ENCODE results near the gene CFDP1. TPM values are rescaled to one million over a fixed set of nuclear protein-coding genes. Genes with fewer than 3 reads are reported as not detected.

The CFDP1 gene
- total and polyA plus RNA-seq, 2 of the 13 experiments (the other 11 are each of a cell fraction or from before 2014, with no cell fraction given) = 78.6 to 153 TPM

DNA sequence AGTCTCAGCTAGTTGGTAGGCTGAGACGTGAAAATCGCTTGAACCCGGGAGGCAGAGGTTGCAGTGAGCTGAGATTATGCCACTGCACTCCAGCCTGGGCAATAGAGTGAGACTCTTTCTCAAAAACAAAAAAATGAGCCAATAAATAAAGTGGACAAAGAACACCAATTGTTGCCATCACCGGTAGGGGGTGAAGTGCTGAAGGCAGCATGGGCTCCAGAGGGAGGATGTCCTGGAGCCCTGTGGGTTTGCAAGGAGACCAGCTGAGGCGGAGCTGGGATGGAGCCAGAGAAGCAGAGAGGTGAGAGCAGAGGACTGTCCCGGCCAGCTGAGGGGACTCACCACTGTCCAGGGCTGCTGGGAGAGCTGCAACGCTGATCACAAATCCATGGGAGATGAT lies 48.2 kb upstream of the CFDP1 start:
- FAIRE-seq (no peak), ATAC-seq (peak; percentile 58), DNase-seq (ENCODE audit: low spot score) (peak; percentile 44)
- Histone ChIP-seq H3K36me3 (replicated peaks in 1 of 2; ENCODE audit: control insufficient read depth in 1 of 2, insufficient read depth in 2 of 2, low read length in 2 of 2) (no peaks in the 10 kb centered on the region), H3K4me3 (replicated peaks in 1 of 3; ENCODE audit: insufficient read depth in 1 of 3, low read depth in 2 of 3, low read length in 3 of 3) (no peak overlapping the region), H2AFZ (ENCODE audit: low read length) (no peak overlapping the region), H3K4me2 (ENCODE audit: low read depth, low read length) (no peak overlapping the region), H3K4me1 (ENCODE audit: insufficient read depth, low read length) (peaks cover 21% of the 10 kb centered on the region), H3K9me3 (ENCODE audit: low read length) (no peaks in the 10 kb centered on the region), H4K20me1 (ENCODE audit: insufficient read depth, low read length) (no peaks in the 10 kb centered on the region), H3K79me2 (ENCODE audit: insufficient read depth, low read length) (no peaks in the 10 kb centered on the region), H3K27me3 (ENCODE audit: control insufficient read depth in 1 of 2, insufficient read depth in 2 of 2, low read length in 2 of 2) (peaks cover 0 to 3% of the 10 kb centered on the region in 2 experiments; a peak in 2 of 5 replicates), H3K9ac (ENCODE audit: insufficient read depth, low read depth, low read length) (no peak overlapping the region), H3K27ac (ENCODE audit: extremely low read length, insufficient read depth, low read length) (no peak overlapping the region)
- CTCF ChIA-PET (ENCODE audit: low intra/inter-chr PET ratio, low total read pairs) = interaction anchor here (1.3 kb wide), 1 partner anchor 36 kb away, joined by 5 read pairs; no protein-coding TSS in a partner anchor
- in situ Hi-C loops (cut with HindIII; ENCODE audit: extremely low pct_ligation_motif_present, low pct_unique_long_range_greater_than_20kb) (no loop called here), intact Hi-C loops (cut with micrococcal nuclease; ENCODE audit: unreplicated experiment) (no loop called here)
- POLR2A ChIA-PET = no interaction called here
- BruUV-seq (replicated peaks) = no TSS peak
- 16% methylated on average over 6 of the region's 7 CpGs for WGBS (ENCODE audit: low lambda C conversion rate)
- TF ChIP-seq, protein P1, sequence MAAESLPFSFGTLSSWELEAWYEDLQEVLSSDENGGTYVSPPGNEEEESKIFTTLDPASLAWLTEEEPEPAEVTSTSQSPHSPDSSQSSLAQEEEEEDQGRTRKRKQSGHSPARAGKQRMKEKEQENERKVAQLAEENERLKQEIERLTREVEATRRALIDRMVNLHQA (CRISPR knock-in tag; IDR thresholded peaks at IDR 0.05) = no peak
- TF ChIP-seq PRDM15 (CRISPR knock-in tag; IDR thresholded peaks at IDR 0.05) = no peak
- no peak for TF ChIP-seq ZNF83 (CRISPR knock-in tag; IDR thresholded peaks at IDR 0.05; ENCODE audit: borderline replicate concordance)
- TF ChIP-seq, protein P2, sequence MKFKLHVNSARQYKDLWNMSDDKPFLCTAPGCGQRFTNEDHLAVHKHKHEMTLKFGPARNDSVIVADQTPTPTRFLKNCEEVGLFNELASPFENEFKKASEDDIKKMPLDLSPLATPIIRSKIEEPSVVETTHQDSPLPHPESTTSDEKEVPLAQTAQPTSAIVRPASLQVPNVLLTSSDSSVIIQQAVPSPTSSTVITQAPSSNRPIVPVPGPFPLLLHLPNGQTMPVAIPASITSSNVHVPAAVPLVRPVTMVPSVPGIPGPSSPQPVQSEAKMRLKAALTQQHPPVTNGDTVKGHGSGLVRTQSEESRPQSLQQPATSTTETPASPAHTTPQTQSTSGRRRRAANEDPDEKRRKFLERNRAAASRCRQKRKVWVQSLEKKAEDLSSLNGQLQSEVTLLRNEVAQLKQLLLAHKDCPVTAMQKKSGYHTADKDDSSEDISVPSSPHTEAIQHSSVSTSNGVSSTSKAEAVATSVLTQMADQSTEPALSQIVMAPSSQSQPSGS (CRISPR knock-in tag; IDR thresholded peaks at IDR 0.05) = no peak
- TF ChIP-seq NONO (IDR thresholded peaks at IDR 0.05) = no peak
- no peak for TF ChIP-seq NONO (CRISPR knock-in tag; conservative IDR thresholded peaks at IDR 0.05)
- no peak for TF ChIP-seq ZNF720 (CRISPR knock-in tag; IDR thresholded peaks at IDR 0.05)
- no peak for TF ChIP-seq CREM (IDR thresholded peaks at IDR 0.05)
- no peak for TF ChIP-seq CREM (CRISPR knock-in tag; IDR thresholded peaks at IDR 0.05)
- no peak for TF ChIP-seq ZNF446 (CRISPR knock-in tag; IDR thresholded peaks at IDR 0.05)
- no peak for TF ChIP-seq RARG (CRISPR knock-in tag; IDR thresholded peaks at IDR 0.05; ENCODE audit: low read depth)
- TF ChIP-seq, protein P3, sequence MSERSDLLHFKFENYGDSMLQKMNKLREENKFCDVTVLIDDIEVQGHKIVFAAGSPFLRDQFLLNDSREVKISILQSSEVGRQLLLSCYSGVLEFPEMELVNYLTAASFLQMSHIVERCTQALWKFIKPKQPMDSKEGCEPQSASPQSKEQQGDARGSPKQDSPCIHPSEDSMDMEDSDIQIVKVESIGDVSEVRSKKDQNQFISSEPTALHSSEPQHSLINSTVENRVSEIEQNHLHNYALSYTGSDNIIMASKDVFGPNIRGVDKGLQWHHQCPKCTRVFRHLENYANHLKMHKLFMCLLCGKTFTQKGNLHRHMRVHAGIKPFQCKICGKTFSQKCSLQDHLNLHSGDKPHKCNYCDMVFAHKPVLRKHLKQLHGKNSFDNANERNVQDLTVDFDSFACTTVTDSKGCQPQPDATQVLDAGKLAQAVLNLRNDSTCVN (CRISPR knock-in tag; IDR thresholded peaks at IDR 0.05; ENCODE audit: borderline replicate concordance) = no peak
- no peak for TF ChIP-seq LCORL (IDR thresholded peaks at IDR 0.05)
- no peak for TF ChIP-seq LCORL (CRISPR knock-in tag; IDR thresholded peaks at IDR 0.05)
- TF ChIP-seq HMG20B (CRISPR knock-in tag; conservative IDR thresholded peaks at IDR 0.05) = no peak
- TF ChIP-seq, protein P4, sequence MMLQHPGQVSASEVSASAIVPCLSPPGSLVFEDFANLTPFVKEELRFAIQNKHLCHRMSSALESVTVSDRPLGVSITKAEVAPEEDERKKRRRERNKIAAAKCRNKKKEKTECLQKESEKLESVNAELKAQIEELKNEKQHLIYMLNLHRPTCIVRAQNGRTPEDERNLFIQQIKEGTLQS (CRISPR knock-in tag; IDR thresholded peaks at IDR 0.05) = no peak
- TF ChIP-seq, protein P5, sequence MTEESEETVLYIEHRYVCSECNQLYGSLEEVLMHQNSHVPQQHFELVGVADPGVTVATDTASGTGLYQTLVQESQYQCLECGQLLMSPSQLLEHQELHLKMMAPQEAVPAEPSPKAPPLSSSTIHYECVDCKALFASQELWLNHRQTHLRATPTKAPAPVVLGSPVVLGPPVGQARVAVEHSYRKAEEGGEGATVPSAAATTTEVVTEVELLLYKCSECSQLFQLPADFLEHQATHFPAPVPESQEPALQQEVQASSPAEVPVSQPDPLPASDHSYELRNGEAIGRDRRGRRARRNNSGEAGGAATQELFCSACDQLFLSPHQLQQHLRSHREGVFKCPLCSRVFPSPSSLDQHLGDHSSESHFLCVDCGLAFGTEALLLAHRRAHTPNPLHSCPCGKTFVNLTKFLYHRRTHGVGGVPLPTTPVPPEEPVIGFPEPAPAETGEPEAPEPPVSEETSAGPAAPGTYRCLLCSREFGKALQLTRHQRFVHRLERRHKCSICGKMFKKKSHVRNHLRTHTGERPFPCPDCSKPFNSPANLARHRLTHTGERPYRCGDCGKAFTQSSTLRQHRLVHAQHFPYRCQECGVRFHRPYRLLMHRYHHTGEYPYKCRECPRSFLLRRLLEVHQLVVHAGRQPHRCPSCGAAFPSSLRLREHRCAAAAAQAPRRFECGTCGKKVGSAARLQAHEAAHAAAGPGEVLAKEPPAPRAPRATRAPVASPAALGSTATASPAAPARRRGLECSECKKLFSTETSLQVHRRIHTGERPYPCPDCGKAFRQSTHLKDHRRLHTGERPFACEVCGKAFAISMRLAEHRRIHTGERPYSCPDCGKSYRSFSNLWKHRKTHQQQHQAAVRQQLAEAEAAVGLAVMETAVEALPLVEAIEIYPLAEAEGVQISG (CRISPR knock-in tag; IDR thresholded peaks at IDR 0.05) = no peak

Measured in HepG2 (cell line).